A549 (cell line): ENCODE data around the gene BBS9.

ENCODE experiments used
- CBX8 ChIP-seq: fragments of 200-600 bp; sonication (generic); IDR thresholded peaks from 2 replicates; pipeline ENCODE4 v1.6.1; 2016
- CEBPB ChIP-seq, 2 experiments: fragments of >200 bp in 1 of 2; sonication (Bioruptor Twin) in 1 of 2; formaldehyde crosslinking in 1 of 2; IDR thresholded peaks; 2 replicates each; pipeline ENCODE4 v1.6.1; 2012 to 2016
- CTCF ChIP-seq: fragments of >200 bp; sonication (Bioruptor Twin); formaldehyde crosslinking; IDR thresholded peaks from 3 replicates; pipeline ENCODE4 v1.5.1; 2016
- JUN ChIP-seq, 2 experiments: fragments of >200 bp; sonication (Bioruptor Twin); formaldehyde crosslinking; IDR thresholded peaks; 2 replicates in 1 of 2; 3 replicates in 1 of 2; pipeline ENCODE4 v1.6.1; 2016 to 2017
- MYC ChIP-seq: IDR thresholded peaks from 2 replicates; pipeline ENCODE4 v1.6.1; 2012; ENCODE audit warnings: mild to moderate bottlenecking, inconsistent platforms, low read length, improper control_type of control experiment, borderline replicate concordance
- POLR2A ChIP-seq: IDR thresholded peaks from 2 replicates; pipeline ENCODE4 v1.6.1; 2012; ENCODE audit warnings: mild to moderate bottlenecking, low read length
- TP53 ChIP-seq: fragments of 250-450 bp; sonication (Bioruptor Pico); IDR thresholded peaks from 2 replicates; pipeline ENCODE4 v1.5.0; 2021; ENCODE audit warnings: mild to moderate bottlenecking, moderate library complexity
- TF ChIP-seq, protein P1 (sequence below): IDR thresholded peaks from 2 replicates; pipeline ENCODE4 v1.6.1; 2012

GRCh38 chr7:33109758-33110238, 19.6 kb upstream of the BBS9 start:
- TF ChIP-seq POLR2A (no peak), MYC (no peak), CTCF (no peak), TP53 (no peak), CBX8 (no peak), CEBPB (IDR thresholded peaks at IDR 0.05) (no peak), JUN (IDR thresholded peaks at IDR 0.05) (no peak)
- TF ChIP-seq, protein P1, sequence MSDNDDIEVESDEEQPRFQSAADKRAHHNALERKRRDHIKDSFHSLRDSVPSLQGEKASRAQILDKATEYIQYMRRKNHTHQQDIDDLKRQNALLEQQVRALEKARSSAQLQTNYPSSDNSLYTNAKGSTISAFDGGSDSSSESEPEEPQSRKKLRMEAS, result no peak
